ENCODE results near the gene SLC10A7.

SLC10A7 gene

GRCh38 chr4:146407257-146407656 lies 114.5 kb downstream of the SLC10A7 start:
- DNase-seq (ENCODE audit: low read depth, low spot score): no peak
- no peak for TF ChIP-seq CTCF (IDR thresholded peaks at IDR 0.05; ENCODE audit: insufficient read depth, low read length, missing control alignments)
- no peak overlapping the region for H3K4me3 ChIP-seq (ENCODE audit: low read depth, low read length)
- ChIA-PET POLR2A (no interaction called here), CTCF (no interaction called here)

- no peak overlapping the region for H3K4me3 ChIP-seq (ENCODE audit: low read depth, low read length)
- no peak for DNase-seq (ENCODE audit: low read depth, low spot score)
- no peak for TF ChIP-seq CTCF (IDR thresholded peaks at IDR 0.05; ENCODE audit: insufficient read depth, low read length, missing control alignments)
- ChIA-PET CTCF (no interaction called here), POLR2A (no interaction called here)
Observed at GRCh38 chr4:146401274-146401673, 120.5 kb downstream of the SLC10A7 start.

DNA sequence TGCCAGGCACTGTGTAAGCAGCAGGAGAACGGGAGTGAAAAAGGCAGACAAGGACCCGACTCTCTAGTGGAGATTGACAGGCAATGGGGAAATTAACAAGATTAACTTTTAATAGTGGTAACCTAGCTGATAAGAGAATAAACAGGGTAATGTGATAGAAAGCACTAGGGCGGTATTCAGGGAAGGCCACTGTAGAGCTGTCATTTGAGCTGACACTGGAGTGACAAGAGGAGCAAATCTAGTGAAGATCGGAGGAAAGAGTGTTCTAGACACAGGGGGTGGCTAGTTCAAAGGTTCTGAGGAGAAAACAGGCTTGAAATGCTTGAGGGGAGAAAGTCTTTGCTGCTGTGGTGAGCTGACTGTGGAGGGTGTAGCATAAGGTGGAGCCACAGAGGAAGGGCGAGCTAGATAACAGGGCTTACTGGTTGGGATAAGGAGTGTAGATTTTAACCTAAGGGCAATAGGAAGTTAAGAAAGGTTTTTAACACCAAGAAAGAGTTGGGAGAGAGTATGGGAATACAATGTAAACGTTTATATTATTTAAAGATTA lies 122.8 kb downstream of the SLC10A7 start:
- DNase-seq (ENCODE audit: low read depth, low spot score): no peak
- ChIA-PET CTCF (no interaction called here), POLR2A (no interaction called here)
- no peak overlapping the region for H3K4me3 ChIP-seq (ENCODE audit: low read depth, low read length)
- no peak for TF ChIP-seq CTCF (IDR thresholded peaks at IDR 0.05; ENCODE audit: insufficient read depth, low read length, missing control alignments)

DNA sequence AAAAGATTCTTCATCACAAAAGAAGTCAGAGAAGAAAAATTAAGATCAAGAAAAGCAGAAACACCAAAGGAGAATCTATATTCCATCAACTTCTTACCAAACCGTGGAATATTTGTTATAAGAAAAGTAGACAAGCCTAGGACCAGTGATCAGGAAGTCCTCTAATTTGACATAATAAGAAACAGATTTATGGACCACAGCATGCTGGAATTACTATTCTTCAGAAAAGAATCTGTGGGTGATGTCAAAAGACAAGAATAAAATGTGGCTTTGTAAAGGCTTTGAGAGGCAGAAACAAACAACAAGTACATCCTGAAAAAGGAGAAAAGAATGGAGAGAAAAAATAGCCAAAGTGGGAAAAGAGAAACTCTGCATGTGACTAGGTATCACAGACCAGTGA lies 123.3 kb downstream of the SLC10A7 start:
- TF ChIP-seq CTCF (IDR thresholded peaks at IDR 0.05; ENCODE audit: insufficient read depth, low read length, missing control alignments): no peak
- DNase-seq (ENCODE audit: low read depth, low spot score): no peak
- ChIA-PET CTCF (no interaction called here), POLR2A (no interaction called here)
- H3K4me3 ChIP-seq (ENCODE audit: low read depth, low read length): no peak overlapping the region

DNA sequence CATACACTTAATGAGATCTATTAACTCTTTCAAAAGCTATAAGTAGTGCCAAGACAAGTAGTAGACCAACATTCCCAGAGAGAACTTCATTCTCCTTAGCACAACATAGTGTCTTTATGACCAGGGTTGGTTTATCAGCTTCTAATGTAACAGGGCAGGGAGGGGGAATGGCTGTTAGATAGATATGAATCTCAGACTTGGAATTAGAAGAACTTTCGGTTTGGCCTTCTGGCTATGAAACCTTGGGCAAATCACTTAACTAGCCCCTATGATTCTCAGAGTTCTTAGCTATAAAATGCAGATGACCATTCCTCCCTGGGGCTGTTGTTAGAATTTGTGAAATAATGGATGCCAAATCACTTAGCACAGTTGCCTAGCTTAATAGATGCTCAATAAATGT lies 132.2 kb downstream of the SLC10A7 start:
- CTCF ChIA-PET: no interaction called here
- H3K4me3 ChIP-seq (ENCODE audit: low read depth, low read length): no peak overlapping the region
- POLR2A ChIA-PET: no interaction called here
- TF ChIP-seq CTCF (IDR thresholded peaks at IDR 0.05; ENCODE audit: insufficient read depth, low read length, missing control alignments): no peak
- DNase-seq (ENCODE audit: low read depth, low spot score): no peak

GRCh38 chr4:146382194-146382593 lies 139.5 kb downstream of the SLC10A7 start:
- no peak for TF ChIP-seq CTCF (IDR thresholded peaks at IDR 0.05; ENCODE audit: insufficient read depth, low read length, missing control alignments)
- ChIA-PET POLR2A (no interaction called here), CTCF (no interaction called here)
- H3K4me3 ChIP-seq (ENCODE audit: low read depth, low read length): no peak overlapping the region
- no peak for DNase-seq (ENCODE audit: low read depth, low spot score)
